C4-2B (cell line): ENCODE measurements around the gene HPCAL1.

Experiments
- ZFX ChIP-seq: fragments of 450-650 bp; IDR thresholded peaks from 2 replicates; pipeline ENCODE4 v1.6.1; 2017
- TF ChIP-seq, protein P1 (sequence below): fragments of 450-650 bp; conservative IDR thresholded peaks from 2 replicates; pipeline ENCODE4 v1.5.1; 2017; ENCODE audit warnings: mild to moderate bottlenecking

DNA sequence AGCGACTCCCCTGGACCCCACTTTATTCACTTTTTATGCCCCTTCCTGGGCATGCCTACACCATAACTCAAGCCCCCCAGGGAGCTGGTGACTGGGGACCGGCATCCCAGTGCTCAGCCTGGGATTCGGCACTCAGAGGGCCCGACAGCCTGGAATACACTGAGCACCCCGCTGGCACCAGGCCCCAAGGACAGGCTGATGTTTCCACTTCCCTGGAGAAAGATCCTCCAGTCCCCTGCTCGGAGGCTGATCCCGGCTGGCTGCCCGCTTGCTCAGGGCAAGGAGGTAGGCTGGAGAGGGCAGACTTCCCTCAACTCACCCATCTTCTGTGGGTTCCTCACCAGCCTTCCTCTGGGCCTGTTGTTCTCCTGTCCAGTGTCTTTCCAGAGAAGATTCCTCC is 108.9 kb downstream of the HPCAL1 start:
- TF ChIP-seq, protein P1, sequence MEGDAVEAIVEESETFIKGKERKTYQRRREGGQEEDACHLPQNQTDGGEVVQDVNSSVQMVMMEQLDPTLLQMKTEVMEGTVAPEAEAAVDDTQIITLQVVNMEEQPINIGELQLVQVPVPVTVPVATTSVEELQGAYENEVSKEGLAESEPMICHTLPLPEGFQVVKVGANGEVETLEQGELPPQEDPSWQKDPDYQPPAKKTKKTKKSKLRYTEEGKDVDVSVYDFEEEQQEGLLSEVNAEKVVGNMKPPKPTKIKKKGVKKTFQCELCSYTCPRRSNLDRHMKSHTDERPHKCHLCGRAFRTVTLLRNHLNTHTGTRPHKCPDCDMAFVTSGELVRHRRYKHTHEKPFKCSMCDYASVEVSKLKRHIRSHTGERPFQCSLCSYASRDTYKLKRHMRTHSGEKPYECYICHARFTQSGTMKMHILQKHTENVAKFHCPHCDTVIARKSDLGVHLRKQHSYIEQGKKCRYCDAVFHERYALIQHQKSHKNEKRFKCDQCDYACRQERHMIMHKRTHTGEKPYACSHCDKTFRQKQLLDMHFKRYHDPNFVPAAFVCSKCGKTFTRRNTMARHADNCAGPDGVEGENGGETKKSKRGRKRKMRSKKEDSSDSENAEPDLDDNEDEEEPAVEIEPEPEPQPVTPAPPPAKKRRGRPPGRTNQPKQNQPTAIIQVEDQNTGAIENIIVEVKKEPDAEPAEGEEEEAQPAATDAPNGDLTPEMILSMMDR: no peak
- no peak for TF ChIP-seq ZFX
